ENCODE results near the gene CANX.
"Not testable (repeated sequence)": the region's sequence is repeated elsewhere in the genome, so short reads cannot be mapped to it uniquely, and the experiment has no call there.

Gene CANX, protein sequence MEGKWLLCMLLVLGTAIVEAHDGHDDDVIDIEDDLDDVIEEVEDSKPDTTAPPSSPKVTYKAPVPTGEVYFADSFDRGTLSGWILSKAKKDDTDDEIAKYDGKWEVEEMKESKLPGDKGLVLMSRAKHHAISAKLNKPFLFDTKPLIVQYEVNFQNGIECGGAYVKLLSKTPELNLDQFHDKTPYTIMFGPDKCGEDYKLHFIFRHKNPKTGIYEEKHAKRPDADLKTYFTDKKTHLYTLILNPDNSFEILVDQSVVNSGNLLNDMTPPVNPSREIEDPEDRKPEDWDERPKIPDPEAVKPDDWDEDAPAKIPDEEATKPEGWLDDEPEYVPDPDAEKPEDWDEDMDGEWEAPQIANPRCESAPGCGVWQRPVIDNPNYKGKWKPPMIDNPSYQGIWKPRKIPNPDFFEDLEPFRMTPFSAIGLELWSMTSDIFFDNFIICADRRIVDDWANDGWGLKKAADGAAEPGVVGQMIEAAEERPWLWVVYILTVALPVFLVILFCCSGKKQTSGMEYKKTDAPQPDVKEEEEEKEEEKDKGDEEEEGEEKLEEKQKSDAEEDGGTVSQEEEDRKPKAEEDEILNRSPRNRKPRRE

GRCh38 chr5:179698935-179699615 is at the start of gene CANX:
Gene CANX (plus strand): TSS chr5:179698967. CDS start chr5:179705682, 6,715 bp downstream.
- DNase-seq = no peak

DNA sequence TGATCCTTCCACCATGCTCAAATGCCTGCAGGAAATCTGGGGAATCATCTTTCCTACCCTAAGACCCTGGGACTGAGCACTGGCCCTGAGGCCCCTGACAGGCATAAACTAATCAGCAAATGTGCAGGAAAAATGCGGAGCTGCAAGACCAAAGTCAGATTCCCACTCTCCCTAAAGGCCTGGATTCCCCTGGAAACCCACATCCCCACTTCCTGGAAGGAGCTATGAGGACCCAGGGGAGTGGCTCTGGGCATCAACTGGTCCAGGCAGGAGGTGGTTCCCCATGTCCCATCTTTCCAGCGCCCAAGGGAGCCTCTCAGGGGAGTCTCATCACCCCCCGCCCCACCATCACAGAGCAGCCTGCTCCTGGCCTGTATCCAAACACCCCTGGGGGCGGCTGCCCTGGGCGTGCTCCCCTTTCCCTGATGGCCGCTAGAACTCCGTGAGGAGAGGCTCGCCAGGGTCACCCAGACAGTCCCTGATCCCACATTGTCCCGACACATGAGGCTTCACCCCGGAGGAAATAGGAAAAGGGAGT is 49.5 kb upstream of the CANX start:
- not testable (repeated sequence) for DNase-seq

DNA sequence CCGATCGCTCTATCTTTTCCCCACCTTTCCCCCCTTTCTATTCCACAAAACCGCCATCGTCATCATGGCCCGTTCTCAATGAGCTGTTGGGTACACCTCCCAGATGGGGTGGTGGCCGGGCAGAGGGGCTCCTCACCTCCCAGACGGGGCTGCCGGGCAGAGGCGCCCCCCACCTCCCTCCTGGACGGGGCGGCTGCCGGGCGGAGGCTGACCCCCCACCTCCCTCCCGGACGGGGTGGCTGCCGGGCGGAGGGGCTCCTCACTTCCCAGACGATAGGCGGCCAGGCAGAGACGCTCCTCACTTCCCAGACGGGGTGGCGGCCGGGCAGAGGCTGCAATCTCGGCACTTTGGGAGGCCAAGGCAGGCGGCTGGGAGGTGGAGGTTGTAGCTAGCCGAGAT is 48.5 kb upstream of the CANX start:
- not testable (repeated sequence) for DNase-seq

DNA sequence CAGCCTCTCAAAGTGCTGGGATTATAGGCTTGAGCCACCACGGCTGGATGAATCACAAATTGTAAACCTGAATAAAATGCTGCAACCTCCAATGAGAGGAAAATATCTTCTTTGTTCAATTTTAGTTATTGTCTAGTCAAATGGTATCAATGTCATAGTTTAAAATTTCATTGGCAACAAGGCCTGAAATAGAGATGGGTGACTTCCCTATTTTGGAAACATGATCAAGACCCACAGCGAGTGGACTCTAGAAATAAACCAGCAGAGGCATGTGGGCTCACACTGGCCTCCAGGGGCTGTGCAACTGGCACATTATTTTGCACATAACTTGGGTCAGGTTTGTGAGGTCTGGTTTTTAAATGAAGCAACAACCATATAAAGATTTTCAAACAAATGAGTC is 45.6 kb upstream of the CANX start:
- DNase-seq = not testable (repeated sequence)

DNA sequence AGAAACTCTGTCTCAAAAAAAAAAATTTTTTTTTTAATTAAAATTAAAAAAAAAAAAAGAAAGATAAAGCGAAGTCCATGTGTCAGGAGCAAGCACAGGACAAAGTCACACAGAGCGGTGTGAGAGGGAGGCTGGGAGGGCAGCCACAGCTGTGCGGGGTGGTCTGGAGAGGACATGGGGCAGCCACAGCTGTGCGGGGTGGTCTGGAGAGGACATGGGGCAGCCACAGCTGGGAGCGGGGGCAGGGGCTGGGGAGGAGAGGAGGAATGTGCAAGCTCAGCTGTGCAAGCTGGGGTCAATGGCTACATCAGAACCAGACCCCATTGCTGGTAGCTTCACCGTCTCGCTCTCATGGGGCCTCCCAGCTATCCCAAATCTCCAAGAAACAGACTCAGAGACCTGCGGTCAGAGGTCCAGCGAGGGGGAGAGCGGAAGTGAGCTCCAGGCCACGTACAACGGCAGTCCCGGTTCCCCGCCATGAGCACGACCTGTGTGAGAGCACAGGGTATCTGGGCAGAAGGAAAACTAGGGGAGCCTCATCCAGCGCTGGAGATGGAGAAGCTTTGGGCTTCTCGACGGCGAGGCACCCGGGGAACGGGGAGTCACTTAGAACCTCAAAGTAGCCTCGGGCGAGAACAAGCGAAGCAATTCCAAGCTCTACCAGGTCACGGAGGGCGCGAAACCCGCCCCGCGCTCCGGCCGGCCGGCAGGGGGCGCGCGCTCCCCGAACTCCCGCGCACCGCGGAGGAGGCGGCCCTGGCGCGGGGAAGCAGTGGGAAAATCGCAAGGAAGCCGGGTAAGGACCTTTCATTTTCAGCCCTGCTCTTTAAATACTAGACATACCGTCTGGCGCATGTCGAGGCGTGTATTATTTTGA is 41.2 kb upstream of the CANX start:
- not testable (repeated sequence) for DNase-seq

DNA sequence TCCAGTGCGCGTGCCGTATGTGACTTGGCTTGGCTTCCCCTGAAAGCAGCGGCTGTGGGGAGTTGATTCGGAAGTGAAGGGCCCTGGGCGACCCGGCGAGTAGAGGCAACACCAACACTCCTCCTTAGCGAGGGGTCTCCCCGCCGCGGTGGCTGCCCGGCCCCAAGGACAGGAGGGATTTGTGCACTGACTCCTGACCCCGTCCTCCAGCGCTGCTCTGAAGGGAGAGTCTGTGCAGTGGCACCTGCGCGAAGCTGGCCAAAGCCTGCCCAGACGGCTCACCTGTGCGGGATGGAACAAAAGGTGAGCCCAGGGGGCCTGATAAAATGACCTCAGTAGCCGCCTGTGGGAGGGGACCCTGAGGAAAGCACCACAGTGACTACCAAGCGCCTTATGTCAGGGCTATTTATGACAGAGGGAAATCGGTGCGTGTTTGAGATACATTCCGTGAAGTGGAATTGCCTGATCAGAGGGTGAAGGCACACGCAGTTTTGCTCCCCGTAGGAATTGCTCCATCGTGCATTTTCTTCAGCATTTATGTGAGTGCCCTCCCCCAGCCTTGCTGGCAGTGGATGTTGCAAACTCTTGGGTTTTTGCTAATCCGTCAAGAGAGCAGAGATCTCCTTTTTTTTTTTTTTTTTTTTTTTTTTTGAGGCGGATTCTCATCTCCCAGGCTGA is 40.4 kb upstream of the CANX start:
- peak; percentile 35 for DNase-seq

DNA sequence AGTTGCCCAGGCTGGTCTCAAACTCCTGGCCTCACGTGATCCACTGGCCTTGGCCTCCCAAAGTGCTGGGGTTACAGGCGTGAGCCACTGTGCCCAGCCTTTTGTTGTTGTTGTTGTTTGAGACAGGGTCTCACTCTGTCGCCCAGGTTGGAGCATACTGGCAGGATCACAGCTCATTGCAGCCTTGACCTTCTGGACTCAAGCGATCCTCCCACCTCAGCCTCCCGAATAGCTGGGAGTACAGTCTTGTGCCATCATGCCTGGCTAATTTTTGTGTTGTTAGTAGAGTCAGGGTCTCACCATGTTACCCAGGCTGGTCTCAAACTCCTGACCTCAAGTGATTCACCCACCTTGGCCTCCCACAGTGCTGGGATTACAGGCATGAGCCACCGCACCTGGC is 37.1 kb upstream of the CANX start:
- DNase-seq = not testable (repeated sequence)

DNA sequence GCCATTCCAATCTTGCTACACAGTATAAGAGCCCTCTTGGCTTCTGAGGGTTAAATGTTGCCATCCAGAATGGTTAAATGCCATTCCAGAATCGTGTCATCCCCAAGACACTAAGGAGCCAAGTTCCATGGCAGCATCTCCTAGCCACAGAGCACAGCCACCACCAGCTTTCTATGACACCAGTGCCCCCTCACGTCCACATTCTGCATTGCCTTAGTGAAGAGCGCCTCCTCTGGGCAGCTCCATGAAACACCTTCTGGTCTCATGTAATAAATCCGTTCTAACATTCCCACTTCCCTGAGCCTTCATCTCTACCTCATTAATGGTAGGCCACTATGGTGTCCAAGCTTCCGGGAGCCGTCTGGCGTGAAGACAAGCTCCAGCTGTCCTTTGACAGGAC is 30.4 kb upstream of the CANX start:
- DNase-seq = no peak

- peak; percentile 97 for DNase-seq
These were observed 20.3 kb upstream of the CANX start for GRCh38 chr5:179678223-179679013.

GRCh38 chr5:179679014-179679674 is 19.6 kb upstream of the CANX start:
- DNase-seq = peak; percentile 88

DNA sequence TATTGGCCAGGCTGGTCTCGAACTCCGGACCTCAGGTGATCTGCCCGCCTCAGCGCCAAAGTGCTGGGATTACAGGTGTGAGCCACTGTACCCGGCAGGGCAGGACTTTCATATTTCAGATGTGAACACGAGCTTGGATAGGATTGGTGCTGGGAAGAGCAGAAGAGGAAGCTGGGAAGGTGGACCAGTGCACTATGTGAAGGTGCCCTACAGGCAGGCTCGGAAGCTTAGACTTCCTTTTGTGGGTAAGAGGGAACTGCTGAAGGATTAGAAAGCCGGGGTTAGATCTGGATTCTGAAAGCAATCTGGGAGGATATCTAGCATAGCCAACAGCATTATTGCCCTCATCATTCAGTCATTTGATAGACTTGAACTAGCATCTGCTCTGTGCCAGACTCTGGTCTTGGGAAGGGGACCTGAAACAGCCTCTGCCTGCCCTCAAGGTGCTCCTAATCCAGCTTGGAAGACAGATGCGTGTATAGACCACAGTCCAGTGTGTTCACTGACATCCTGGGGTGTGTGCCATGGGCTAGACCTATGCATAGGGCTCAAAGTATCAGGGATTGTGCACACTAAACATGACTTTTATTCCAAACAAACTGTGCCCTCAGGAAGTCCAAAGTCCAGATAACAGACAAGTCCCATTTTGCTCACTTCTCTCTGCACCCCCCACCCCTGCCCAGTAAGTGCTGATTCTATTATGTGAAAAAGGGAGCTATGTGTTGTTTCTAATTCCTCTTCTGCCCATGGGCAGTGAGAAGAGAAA is 18.6 kb upstream of the CANX start:
- DNase-seq = no peak

DNA sequence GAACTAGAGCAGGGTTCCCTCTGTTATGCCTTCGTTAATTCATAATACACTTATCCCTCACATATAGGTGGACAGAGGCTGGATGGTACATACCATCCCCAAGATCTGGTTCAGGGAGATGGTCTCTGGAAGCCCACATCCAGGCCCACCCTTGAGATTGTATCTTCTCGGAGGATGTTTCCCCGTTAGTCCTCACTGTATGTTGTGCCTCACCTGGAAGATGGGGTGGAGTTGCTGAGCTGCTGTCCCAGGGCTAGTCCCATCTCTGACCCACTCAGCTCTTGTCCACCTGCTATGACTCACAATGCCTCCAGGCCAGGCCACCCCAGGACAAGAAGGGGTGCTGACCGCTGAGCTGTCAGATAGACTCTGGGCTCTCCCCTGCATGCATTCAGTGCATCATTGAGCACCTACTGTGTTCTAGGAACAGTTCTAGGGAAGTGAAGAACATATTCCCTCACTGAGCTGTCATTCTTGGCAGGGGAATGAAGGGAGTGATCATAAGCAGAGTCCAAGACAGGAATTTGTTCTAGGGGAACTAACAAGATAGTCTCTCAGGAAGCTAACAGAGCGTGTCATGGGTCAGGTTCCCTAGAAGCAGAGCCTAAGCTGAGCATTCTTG is 17.9 kb upstream of the CANX start, which contains the start of gene CBY3:
TSS of gene CBY3 (minus strand) at position 255 of the 622 bp plus-strand sequence. CDS start at position 139, 116 bp downstream.
- DNase-seq = no peak

- not testable (repeated sequence) for DNase-seq
These were observed 9.6 kb upstream of the CANX start for GRCh38 chr5:179689212-179689611.

- no peak for DNase-seq
These were observed 4.2 kb upstream of the CANX start for GRCh38 chr5:179694561-179694960.

- no peak for DNase-seq
These were observed 2.2 kb upstream of the CANX start for GRCh38 chr5:179696603-179697002.

- no peak for DNase-seq
These were observed 1.7 kb upstream of the CANX start for GRCh38 chr5:179697108-179697507.

GRCh38 chr5:179697543-179697942 is 1.2 kb upstream of the CANX start:
- not testable (repeated sequence) for DNase-seq

DNA sequence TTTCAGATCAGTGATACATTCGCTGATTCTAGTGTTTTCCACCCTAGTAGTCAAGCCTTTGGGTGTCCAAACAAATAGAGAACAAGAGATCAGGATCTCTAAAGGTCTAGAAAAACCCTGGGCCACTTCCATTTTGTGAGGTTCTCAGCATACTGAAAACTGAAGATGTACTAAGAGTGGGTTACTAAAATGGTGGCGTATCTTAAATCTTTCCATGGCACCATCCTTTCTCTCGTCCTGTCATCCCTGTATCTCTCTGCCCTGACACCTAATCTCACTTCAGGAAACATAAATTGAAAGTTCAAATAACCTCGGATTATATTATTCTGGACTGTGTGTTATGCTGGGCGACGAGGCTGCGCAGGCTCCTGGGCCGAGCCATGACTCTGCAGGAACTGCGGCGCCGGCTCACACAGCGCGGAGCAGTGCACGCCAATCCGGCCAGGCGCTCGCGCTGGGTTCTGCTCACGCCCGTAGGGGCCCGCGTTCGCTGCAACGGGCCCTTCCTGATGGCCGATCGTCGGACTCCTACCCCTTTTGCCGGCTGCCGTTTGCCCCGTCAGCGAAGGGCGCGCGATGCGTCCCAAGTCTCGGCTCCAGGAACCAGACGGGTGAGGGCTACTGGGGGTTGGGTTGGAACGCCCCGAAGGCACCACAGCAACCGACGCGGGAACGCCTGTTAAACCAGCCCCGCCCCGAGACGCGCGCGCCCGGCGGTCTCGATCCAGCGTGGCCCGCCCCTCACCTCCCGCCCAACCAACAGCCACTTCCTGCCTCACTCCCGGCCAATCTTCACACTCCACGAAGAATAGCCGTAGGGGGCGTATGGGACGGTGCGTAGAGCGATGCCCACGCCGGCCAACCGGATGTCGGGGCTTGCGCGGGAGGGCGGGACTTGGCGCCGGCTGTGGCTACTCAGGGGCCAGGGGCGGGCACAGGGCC is 503 bp upstream of the CANX start:
- peak; percentile 100 for DNase-seq

Measured in NCI-H345 (cell line).